ENCODE measurements around the gene NXPH3.

The NXPH3 gene

DNA sequence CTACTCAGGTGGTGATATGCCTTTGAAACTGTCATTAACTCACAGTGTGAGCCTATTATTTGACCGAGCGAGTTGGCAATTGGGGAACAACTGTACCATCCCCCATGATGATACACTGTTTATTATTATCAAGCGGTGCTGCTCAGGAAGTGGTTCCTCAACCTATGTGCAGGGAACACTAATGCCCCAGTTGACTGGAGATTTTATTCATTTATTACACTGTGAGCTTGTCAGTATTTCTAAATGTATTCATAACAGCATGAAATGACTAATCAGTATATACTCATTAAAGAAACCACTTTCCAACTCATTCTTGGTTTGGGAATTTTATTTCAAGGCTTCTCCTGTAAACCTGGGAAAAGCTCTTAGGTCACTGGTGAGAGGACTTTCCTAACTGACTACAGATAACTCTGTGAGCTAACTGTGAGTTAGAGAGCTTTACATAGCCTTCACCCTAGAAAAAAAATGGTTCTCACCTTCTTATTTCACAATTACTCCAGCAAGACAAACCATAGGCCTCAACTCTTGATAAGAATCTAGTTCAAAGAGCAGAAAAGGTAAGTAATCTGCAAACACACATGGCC, 42.4 kb downstream of the NXPH3 start:
- no peak for DNase-seq (ENCODE audit: low read depth)
- TF ChIP-seq, protein P1, sequence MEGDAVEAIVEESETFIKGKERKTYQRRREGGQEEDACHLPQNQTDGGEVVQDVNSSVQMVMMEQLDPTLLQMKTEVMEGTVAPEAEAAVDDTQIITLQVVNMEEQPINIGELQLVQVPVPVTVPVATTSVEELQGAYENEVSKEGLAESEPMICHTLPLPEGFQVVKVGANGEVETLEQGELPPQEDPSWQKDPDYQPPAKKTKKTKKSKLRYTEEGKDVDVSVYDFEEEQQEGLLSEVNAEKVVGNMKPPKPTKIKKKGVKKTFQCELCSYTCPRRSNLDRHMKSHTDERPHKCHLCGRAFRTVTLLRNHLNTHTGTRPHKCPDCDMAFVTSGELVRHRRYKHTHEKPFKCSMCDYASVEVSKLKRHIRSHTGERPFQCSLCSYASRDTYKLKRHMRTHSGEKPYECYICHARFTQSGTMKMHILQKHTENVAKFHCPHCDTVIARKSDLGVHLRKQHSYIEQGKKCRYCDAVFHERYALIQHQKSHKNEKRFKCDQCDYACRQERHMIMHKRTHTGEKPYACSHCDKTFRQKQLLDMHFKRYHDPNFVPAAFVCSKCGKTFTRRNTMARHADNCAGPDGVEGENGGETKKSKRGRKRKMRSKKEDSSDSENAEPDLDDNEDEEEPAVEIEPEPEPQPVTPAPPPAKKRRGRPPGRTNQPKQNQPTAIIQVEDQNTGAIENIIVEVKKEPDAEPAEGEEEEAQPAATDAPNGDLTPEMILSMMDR (IDR thresholded peaks at IDR 0.05; ENCODE audit: control insufficient read depth, insufficient read depth, low read depth, low read length, missing control alignments) = no peak
- H3K4me3 ChIP-seq (ENCODE audit: control insufficient read depth, low read depth, low read length) = no peak overlapping the region

DNA sequence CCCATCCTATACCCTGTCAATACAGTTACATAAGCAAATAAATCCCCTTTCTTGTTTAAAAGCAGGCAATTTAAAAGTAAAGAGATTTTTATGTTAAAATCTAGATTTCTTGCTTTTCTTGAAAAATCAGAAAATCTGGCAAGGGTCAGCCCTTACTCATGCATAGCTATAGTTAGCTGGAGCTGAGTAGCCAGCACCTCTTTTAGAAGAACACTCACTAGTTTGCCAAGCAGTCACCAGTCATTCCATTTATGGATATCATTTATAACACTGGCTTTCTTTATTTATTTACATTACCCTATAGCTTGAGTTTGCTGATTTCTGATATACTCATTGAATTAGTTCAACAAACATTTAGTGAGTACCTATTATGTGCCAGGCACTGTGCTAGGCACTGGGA, 45.7 kb downstream of the NXPH3 start:
- TF ChIP-seq, protein P1 (IDR thresholded peaks at IDR 0.05; ENCODE audit: control insufficient read depth, insufficient read depth, low read depth, low read length, missing control alignments) = no peak
- H3K4me3 ChIP-seq (ENCODE audit: control insufficient read depth, low read depth, low read length) = no peak overlapping the region
- DNase-seq (ENCODE audit: low read depth) = no peak

DNA sequence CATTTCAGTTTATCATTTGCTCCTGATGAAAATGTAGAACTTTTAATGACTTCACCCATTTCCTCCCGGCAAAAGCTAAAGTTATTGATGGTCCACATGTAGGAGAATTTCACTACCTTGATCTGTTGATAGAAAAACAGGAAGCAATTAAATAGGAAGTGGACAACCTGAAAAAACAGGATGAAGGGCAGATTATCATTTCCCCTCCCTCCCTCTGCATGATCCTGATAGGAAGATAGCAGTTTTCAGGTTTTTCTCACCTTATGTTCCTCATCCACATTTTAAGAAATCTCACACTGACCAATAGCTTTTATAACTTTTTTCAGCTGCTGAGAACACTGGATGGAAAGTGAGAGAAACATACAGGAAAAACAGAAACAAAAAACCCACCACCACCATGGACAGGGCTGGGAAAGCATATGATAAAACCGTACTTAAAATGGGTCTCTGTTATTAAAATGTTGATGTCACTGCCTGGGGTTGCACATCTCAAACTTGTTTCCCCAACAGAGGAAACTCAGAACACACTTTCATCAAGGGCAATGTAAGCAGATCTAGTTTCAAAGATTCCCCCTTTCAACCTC, 46.4 kb downstream of the NXPH3 start:
- TF ChIP-seq, protein P1 (IDR thresholded peaks at IDR 0.05; ENCODE audit: control insufficient read depth, insufficient read depth, low read depth, low read length, missing control alignments) = no peak

DNA sequence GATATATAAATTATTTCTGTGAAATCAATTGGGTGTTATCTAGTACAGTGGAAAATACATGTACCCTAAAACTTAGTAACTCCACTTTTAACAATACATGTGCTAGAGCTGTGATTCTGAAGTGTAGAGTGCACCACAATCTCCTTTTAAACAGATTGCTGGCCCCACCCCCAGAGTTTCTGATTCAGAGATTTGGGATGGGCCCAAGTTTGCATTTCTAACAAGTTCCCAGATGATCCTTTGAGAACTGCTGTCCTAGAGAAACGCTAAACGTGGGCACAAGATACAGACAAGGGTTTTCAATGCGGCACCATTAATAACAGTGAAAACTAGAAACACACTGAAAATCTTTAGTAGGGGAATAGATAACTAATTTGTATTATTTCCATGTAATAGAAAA, 49.2 kb downstream of the NXPH3 start:
- TF ChIP-seq, protein P1 (IDR thresholded peaks at IDR 0.05; ENCODE audit: control insufficient read depth, insufficient read depth, low read depth, low read length, missing control alignments) = no peak
- DNase-seq (ENCODE audit: low read depth) = no peak
- no peak overlapping the region for H3K4me3 ChIP-seq (ENCODE audit: control insufficient read depth, low read depth, low read length)

More for the DNA sequence above, 46.4 kb downstream of the NXPH3 start:
- H3K4me3 ChIP-seq (ENCODE audit: control insufficient read depth, low read depth, low read length) = no peak overlapping the region
- no peak for DNase-seq (ENCODE audit: low read depth)

DNA sequence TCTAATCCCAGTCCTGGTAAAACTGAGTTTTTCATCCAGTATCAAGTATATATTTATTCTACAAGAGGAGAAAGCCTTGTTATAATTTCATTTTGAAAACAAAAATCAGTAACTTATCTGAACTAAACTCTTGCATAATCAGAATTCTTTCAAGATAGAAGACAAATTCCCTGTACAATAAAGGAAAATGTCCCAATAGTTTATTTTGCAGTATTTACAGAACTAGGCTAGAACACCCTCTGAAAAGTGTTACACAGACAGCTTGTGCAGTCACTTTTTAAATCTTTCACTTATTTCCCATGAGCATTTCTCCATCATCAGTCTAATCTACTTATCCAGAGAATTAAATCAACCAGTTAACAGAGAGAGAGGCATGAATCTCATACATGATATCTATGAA, 53.8 kb downstream of the NXPH3 start:
- no peak for DNase-seq (ENCODE audit: low read depth)
- TF ChIP-seq, protein P1 (IDR thresholded peaks at IDR 0.05; ENCODE audit: control insufficient read depth, insufficient read depth, low read depth, low read length, missing control alignments) = no peak
- no peak overlapping the region for H3K4me3 ChIP-seq (ENCODE audit: control insufficient read depth, low read depth, low read length)

DNA sequence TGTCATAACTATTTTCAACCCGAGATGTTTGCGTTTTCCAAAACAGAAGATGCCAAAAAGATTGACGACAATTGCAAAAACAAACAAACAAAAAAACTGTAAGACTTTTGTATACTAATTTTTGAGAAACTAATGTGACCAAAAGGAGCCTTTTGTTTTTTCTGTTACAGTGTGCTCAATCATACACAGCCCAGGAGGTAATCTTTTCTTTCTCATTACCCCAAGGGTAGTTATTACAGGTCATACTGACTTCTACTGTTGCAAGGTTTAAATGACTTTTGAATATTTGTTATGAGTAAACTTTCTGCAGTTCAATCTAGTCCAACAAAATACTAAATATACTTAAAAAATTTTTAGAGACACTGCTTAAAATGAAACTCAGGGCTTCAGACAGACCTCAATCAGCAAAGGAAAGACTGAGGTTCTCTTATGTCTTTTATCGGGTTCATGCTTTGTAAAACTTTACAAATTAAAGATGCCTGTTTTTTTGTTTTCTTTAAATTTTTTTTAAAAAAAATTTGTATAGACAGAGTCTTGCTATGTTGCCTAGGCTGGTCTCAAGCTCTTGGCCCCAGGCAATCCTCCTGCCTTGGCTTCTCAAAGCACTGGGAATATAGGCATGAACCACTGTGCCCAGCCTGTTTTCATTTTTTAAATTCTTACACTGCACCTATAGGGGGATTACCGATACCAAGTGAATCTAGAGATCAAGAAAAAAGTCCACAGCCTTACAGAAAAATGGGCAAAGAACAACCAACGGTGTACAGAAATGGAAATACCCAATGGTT, 54.6 kb downstream of the NXPH3 start:
- H3K4me3 ChIP-seq (ENCODE audit: control insufficient read depth, low read depth, low read length) = no peak overlapping the region
- DNase-seq (ENCODE audit: low read depth) = no peak
- TF ChIP-seq, protein P1 (IDR thresholded peaks at IDR 0.05; ENCODE audit: control insufficient read depth, insufficient read depth, low read depth, low read length, missing control alignments) = no peak

Measured in AG09309 (cell line).